PC-9 (cell line): ENCODE results near the gene ITPKA. TPM values are rescaled to one million over a fixed set of nuclear protein-coding genes. Genes with fewer than 3 reads are reported as not detected.

ENCODE experiments used
- BruUV-seq: library from RNA; stranded (reverse); fragments of 400-500 nt; replicated peaks from 2 replicates; lab custom pipeline; 2021; lab: Mats Ljungman, UMichigan
- CTCF ChIA-PET: fragments of 300-600 bp; sonication (Branson Sonifier 250); formaldehyde crosslinking; loops from one replicate; lab custom pipeline; 2022; ENCODE audit warnings: antibody characterized with exemption; lab: Charles Lee
- POLR2A ChIA-PET: fragments of 300-600 bp; sonication (Branson Sonifier 250); formaldehyde crosslinking; loops from one replicate; lab custom pipeline; 2022; ENCODE audit warnings: antibody characterized with exemption; ENCODE audit not compliant: unreplicated experiment; lab: Charles Lee
- DNase-seq, 2 experiments: peaks; one replicate each; pipeline versions ENCODE4 v3.0.0 to v3.0.0-alpha.2; 2015 to 2022; ENCODE audit warnings: mixed read lengths in 1 of 2
- H2AFZ ChIP-seq: fragments of 200-600 bp; sonication (generic); 2 replicates; pipeline ENCODE4 v1.8.1; 2017; ENCODE audit warnings: antibody characterized with exemption
- H3F3A ChIP-seq: fragments of 200-600 bp; sonication (generic); 2 replicates; pipeline ENCODE4 v1.8.1; 2017; ENCODE audit warnings: antibody characterized with exemption, mild to moderate bottlenecking, low read depth; ENCODE audit not compliant: insufficient read depth
- H3K27ac ChIP-seq: fragments of 200-600 bp; sonication (generic); 2 replicates; pipeline ENCODE4 v1.6.1; 2016; ENCODE audit warnings: mixed run types
- H3K27me3 ChIP-seq: fragments of 200-600 bp; sonication (generic); 2 replicates; pipeline ENCODE4 v1.6.1; 2016; ENCODE audit warnings: low read depth, mixed run types; ENCODE audit not compliant: insufficient read depth
- H3K36me3 ChIP-seq: fragments of 200-600 bp; sonication (generic); 2 replicates; pipeline ENCODE4 v1.6.1; 2016; ENCODE audit warnings: low read depth, mixed run types
- H3K4me1 ChIP-seq: fragments of 200-600 bp; sonication (generic); replicated peaks from 2 replicates; pipeline ENCODE4 v1.6.1; 2016; ENCODE audit warnings: mixed run types; ENCODE audit not compliant: insufficient read depth
- H3K4me2 ChIP-seq: fragments of 200-600 bp; sonication (generic); 2 replicates; pipeline ENCODE4 v1.6.1; 2017; ENCODE audit warnings: mixed run types
- H3K4me3 ChIP-seq: fragments of 200-600 bp; sonication (generic); 2 replicates; pipeline ENCODE4 v1.6.1; 2016; ENCODE audit warnings: mixed run types
- H3K79me2 ChIP-seq: fragments of 200-600 bp; sonication (generic); 2 replicates; pipeline ENCODE4 v1.6.1; 2017; ENCODE audit warnings: low read depth, mixed run types
- H3K9me2 ChIP-seq: fragments of 200-600 bp; sonication (generic); 2 replicates; pipeline ENCODE4 v1.8.1; 2017; ENCODE audit warnings: mild to moderate bottlenecking; ENCODE audit not compliant: insufficient read depth
- H3K9me3 ChIP-seq: fragments of 200-600 bp; sonication (generic); 2 replicates; pipeline ENCODE4 v1.8.1; 2016; ENCODE audit warnings: low read depth; ENCODE audit not compliant: insufficient read depth
- H4K20me1 ChIP-seq: fragments of 200-600 bp; sonication (generic); 2 replicates; pipeline ENCODE4 v1.8.1; 2017; ENCODE audit not compliant: insufficient read depth
- EZH2 ChIP-seq: fragments of 200-600 bp; sonication (generic); IDR thresholded peaks from 2 replicates; pipeline ENCODE4 v1.8.0; 2017; ENCODE audit warnings: antibody characterized with exemption, low read depth
- intact Hi-C: fragments of 100-400 bp; cut with micrococcal nuclease; formaldehyde crosslinking; loops from one replicate; pipeline ENCODE4 v1.10.0; 2022; ENCODE audit not compliant: unreplicated experiment
- total RNA-seq: library from RNA; stranded (reverse); gene quantifications from 2 replicates; pipeline ENCODE4 v1.2.3, GENCODE V29; 2021
- TF ChIP-seq, protein P1 (sequence below): fragments of 200-600 bp; sonication (generic); conservative IDR thresholded peaks from 2 replicates; pipeline ENCODE4 v1.6.1; 2017; ENCODE audit warnings: mixed run types, antibody characterized with exemption, mild to moderate bottlenecking, moderate library complexity

ITPKA gene
- total RNA-seq, 1 experiment from 2014 or later = 5.3 TPM

DNA sequence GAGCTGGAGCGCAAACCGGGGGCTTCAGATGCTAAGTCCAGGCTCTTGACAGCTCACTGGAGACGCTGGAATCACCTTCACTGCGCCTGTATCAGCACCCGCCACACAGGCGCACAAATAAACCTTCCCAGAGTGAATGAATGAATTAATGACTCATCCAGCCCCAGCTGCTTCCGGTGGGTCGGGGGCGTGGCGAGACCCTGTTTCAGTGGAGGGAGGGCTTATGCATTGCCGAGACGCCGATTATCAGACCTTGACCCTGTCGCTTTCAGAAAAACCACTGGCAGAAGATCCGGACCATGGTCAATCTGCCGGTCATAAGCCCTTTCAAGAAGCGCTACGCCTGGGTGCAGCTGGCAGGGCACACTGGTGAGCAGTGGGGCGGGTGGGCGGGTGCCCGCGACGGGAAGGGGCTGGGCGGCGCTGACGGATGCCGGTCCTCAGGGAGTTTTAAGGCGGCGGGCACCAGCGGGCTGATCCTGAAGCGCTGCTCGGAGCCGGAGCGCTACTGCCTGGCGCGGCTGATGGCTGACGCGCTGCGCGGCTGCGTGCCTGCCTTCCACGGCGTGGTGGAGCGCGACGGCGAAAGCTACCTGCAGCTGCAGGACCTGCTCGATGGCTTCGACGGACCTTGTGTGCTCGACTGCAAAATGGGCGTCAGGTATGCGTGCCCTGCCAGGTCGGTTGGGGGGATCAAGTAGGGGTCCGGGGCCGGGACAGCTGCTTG lies 7.7 kb downstream of the ITPKA start:
- H2AFZ ChIP-seq = no peak overlapping the region
- no peaks in the 10 kb centered on the region for H3K4me1 ChIP-seq
- H3K9me3 ChIP-seq = no peaks in the 10 kb centered on the region
- H3K9me2 ChIP-seq = no peaks in the 10 kb centered on the region
- no peaks in the 10 kb centered on the region for H3K79me2 ChIP-seq
- no peaks in the 10 kb centered on the region for H3F3A ChIP-seq
- H3K36me3 ChIP-seq = no peaks in the 10 kb centered on the region
- no peak overlapping the region for H3K27ac ChIP-seq
- CTCF ChIA-PET = no interaction called here
- POLR2A ChIA-PET = no interaction called here
- no TSS peak for BruUV-seq
- intact Hi-C loops = no loop called here
- TF ChIP-seq, protein P1, sequence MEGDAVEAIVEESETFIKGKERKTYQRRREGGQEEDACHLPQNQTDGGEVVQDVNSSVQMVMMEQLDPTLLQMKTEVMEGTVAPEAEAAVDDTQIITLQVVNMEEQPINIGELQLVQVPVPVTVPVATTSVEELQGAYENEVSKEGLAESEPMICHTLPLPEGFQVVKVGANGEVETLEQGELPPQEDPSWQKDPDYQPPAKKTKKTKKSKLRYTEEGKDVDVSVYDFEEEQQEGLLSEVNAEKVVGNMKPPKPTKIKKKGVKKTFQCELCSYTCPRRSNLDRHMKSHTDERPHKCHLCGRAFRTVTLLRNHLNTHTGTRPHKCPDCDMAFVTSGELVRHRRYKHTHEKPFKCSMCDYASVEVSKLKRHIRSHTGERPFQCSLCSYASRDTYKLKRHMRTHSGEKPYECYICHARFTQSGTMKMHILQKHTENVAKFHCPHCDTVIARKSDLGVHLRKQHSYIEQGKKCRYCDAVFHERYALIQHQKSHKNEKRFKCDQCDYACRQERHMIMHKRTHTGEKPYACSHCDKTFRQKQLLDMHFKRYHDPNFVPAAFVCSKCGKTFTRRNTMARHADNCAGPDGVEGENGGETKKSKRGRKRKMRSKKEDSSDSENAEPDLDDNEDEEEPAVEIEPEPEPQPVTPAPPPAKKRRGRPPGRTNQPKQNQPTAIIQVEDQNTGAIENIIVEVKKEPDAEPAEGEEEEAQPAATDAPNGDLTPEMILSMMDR = no peak
- no peak for TF ChIP-seq EZH2
- no peaks in the 10 kb centered on the region for H4K20me1 ChIP-seq
- H3K27me3 ChIP-seq = no peaks in the 10 kb centered on the region
- no peak overlapping the region for H3K4me2 ChIP-seq
- no peak for DNase-seq
- no peak overlapping the region for H3K4me3 ChIP-seq

DNA sequence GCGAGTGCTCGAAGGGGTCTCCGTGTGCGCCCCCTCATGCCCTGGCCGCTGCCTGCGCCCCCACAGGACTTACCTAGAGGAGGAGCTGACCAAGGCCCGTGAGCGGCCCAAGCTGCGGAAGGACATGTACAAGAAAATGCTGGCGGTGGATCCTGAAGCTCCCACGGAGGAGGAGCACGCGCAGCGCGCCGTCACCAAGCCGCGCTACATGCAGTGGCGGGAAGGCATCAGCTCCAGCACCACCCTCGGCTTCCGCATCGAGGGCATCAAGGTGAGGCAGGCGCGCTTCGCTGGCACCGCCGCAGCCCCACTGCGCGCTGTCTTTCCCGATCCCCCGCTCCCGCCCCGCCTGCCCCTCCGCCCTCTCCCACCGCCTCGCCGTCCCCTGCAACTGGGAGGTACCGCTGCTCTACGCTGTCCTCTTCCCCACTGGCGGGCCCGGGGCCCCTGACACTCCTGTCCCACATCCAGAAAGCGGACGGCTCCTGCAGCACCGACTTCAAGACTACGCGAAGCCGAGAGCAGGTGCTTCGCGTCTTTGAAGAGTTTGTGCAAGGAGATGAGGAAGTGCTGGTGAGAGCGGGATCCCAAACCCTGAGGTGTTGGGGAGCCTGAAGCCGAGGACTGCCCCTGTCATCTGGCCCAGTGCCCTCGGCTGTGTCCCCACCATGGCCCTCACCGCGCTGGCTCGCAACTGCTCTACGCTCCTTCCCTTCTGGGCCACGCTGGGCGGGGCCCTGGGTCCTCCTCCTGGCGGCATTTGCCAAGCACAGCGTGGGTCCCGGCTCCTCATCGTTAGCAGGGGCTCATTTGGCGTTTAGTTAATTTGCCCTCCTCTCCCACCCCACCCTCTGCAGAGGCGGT lies 8.5 kb downstream of the ITPKA start:
- CTCF ChIA-PET = no interaction called here
- H2AFZ ChIP-seq = no peak overlapping the region
- BruUV-seq = no TSS peak
- intact Hi-C loops = no loop called here
- H3K36me3 ChIP-seq = no peaks in the 10 kb centered on the region
- H3K27ac ChIP-seq = no peak overlapping the region
- no peaks in the 10 kb centered on the region for H3K9me2 ChIP-seq
- H3K4me2 ChIP-seq = no peak overlapping the region
- H3F3A ChIP-seq = no peaks in the 10 kb centered on the region
- H4K20me1 ChIP-seq = no peaks in the 10 kb centered on the region
- DNase-seq = no peak
- H3K79me2 ChIP-seq = no peaks in the 10 kb centered on the region
- no peak overlapping the region for H3K4me3 ChIP-seq
- H3K27me3 ChIP-seq = no peaks in the 10 kb centered on the region
- POLR2A ChIA-PET = no interaction called here
- no peaks in the 10 kb centered on the region for H3K4me1 ChIP-seq
- H3K9me3 ChIP-seq = no peaks in the 10 kb centered on the region
- TF ChIP-seq EZH2 = no peak
- TF ChIP-seq, protein P1 = no peak

DNA sequence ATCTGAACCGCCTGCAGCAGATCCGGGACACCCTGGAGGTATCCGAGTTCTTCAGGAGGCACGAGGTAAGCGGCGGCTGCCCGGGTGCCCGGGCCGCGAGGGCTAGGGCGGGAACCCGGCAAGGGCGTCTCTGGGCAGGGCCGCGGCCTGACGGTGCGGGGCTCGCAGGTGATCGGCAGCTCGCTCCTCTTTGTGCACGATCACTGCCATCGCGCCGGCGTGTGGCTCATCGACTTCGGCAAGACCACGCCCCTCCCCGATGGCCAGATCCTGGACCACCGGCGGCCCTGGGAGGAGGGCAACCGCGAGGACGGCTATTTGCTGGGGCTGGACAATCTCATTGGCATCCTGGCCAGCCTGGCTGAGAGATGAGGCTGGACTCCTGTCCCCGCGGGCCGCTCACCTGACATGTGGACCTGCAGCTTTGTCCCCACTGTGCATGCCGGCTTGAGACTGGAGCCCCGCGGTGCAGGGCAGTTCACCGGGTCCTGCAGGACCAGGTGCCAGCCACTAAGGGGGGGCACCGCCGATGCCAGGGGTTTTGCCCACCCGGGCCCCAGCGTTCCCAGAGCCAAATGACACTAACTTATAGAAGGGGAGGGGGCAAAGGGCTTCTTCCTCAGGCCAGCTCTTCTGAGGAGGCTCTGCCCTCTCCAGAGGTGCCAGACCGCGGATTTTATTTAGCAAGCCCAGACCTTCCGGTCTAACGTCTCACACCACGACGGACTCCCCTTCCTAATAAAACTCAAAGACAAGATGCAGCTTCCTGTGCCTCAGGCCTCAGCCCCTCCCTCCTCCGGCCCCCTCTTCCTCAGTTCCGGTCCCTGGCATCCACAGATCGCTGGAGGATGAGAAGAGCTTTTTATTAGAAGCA lies 9.4 kb downstream of the ITPKA start:
- Histone ChIP-seq H3K36me3 (no peaks in the 10 kb centered on the region), H3K27me3 (no peaks in the 10 kb centered on the region), H3K4me2 (no peak overlapping the region), H3K79me2 (no peaks in the 10 kb centered on the region), H3K4me3 (no peak overlapping the region), H2AFZ (no peak overlapping the region), H3F3A (no peaks in the 10 kb centered on the region), H3K9me3 (no peaks in the 10 kb centered on the region), H3K9me2 (no peaks in the 10 kb centered on the region), H4K20me1 (no peaks in the 10 kb centered on the region), H3K4me1 (no peaks in the 10 kb centered on the region), H3K27ac (no peak overlapping the region)
- TF ChIP-seq EZH2 = no peak
- DNase-seq = no peak
- POLR2A ChIA-PET = no interaction called here
- intact Hi-C loops = no loop called here
- BruUV-seq = no TSS peak
- CTCF ChIA-PET = no interaction called here
